Measurements from ENCODE around the gene AURKAIP1. TPM values are rescaled to one million over a fixed set of nuclear protein-coding genes. Genes with fewer than 3 reads are reported as not detected.

The AURKAIP1 gene
- total and polyA plus RNA-seq, 2 of the 13 experiments (the other 11 are each of a cell fraction or from before 2014, with no cell fraction given): 69.5 to 175 TPM

DNA sequence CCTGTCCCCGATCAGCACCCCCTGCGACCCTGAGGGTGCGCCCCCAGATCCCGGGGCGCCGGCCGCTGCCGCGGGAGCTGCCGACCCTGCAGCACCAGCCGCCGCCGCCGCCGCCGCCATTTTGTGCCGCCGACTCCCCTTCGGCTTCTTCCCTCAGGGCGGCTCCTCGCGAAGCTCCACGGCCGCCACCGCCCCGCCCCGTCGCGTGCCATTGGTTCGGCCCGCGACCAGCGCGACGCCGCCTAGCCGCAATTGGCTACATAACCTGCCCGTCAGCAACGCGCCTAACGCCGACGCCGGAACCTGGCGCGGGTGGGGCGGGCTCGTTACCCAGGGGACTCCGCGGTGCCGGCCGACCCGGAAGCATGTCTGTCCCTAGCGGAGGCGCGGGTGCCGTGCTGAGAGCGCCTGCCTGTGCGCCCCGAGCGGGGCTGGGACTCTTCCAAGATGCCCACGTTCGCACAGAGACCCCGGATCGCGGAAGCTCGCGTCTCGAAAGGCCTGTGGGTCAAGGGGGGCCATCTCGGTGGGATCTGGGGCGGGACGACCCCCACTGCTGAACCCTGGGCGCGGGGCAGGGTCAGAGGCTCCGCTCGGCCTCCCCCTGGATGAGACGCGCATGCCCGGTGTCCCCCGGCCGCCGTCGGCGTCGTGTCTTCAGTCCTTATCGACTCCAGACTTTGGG is 24.3 kb upstream of the AURKAIP1 start, which contains the start of gene CCNL2 (continued):
- TF ChIP-seq, protein P1, sequence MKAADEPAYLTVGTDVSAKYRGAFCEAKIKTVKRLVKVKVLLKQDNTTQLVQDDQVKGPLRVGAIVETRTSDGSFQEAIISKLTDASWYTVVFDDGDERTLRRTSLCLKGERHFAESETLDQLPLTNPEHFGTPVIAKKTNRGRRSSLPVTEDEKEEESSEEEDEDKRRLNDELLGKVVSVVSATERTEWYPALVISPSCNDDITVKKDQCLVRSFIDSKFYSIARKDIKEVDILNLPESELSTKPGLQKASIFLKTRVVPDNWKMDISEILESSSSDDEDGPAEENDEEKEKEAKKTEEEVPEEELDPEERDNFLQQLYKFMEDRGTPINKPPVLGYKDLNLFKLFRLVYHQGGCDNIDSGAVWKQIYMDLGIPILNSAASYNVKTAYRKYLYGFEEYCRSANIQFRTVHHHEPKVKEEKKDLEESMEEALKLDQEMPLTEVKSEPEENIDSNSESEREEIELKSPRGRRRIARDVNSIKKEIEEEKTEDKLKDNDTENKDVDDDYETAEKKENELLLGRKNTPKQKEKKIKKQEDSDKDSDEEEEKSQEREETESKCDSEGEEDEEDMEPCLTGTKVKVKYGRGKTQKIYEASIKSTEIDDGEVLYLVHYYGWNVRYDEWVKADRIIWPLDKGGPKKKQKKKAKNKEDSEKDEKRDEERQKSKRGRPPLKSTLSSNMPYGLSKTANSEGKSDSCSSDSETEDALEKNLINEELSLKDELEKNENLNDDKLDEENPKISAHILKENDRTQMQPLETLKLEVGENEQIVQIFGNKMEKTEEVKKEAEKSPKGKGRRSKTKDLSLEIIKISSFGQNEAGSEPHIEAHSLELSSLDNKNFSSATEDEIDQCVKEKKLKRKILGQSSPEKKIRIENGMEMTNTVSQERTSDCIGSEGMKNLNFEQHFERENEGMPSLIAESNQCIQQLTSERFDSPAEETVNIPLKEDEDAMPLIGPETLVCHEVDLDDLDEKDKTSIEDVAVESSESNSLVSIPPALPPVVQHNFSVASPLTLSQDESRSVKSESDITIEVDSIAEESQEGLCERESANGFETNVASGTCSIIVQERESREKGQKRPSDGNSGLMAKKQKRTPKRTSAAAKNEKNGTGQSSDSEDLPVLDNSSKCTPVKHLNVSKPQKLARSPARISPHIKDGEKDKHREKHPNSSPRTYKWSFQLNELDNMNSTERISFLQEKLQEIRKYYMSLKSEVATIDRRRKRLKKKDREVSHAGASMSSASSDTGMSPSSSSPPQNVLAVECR (CRISPR knock-in tag; IDR thresholded peaks at IDR 0.05; ENCODE audit: borderline replicate concordance): peak; percentile 99
- TF ChIP-seq MEIS2 (CRISPR knock-in tag; IDR thresholded peaks at IDR 0.05): peak; percentile 50; the same call in 1 of the 2 replicates
- no peak for TF ChIP-seq NR1H2 (CRISPR knock-in tag; IDR thresholded peaks at IDR 0.05; ENCODE audit: borderline replicate concordance, low read depth)
- TF ChIP-seq, protein P2, sequence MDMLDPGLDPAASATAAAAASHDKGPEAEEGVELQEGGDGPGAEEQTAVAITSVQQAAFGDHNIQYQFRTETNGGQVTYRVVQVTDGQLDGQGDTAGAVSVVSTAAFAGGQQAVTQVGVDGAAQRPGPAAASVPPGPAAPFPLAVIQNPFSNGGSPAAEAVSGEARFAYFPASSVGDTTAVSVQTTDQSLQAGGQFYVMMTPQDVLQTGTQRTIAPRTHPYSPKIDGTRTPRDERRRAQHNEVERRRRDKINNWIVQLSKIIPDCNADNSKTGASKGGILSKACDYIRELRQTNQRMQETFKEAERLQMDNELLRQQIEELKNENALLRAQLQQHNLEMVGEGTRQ (IDR thresholded peaks at IDR 0.05; ENCODE audit: low read depth, low read length): no peak
- TF ChIP-seq, protein P2 (CRISPR knock-in tag; IDR thresholded peaks at IDR 0.05; ENCODE audit: borderline replicate concordance): no peak
- TF ChIP-seq U2AF2 (IDR thresholded peaks at IDR 0.05; ENCODE audit: low read depth, low read length): no peak
- TF ChIP-seq, protein P3, sequence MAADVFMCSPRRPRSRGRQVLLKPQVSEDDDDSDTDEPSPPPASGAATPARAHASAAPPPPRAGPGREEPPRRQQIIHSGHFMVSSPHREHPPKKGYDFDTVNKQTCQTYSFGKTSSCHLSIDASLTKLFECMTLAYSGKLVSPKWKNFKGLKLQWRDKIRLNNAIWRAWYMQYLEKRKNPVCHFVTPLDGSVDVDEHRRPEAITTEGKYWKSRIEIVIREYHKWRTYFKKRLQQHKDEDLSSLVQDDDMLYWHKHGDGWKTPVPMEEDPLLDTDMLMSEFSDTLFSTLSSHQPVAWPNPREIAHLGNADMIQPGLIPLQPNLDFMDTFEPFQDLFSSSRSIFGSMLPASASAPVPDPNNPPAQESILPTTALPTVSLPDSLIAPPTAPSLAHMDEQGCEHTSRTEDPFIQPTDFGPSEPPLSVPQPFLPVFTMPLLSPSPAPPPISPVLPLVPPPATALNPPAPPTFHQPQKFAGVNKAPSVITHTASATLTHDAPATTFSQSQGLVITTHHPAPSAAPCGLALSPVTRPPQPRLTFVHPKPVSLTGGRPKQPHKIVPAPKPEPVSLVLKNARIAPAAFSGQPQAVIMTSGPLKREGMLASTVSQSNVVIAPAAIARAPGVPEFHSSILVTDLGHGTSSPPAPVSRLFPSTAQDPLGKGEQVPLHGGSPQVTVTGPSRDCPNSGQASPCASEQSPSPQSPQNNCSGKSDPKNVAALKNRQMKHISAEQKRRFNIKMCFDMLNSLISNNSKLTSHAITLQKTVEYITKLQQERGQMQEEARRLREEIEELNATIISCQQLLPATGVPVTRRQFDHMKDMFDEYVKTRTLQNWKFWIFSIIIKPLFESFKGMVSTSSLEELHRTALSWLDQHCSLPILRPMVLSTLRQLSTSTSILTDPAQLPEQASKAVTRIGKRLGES (CRISPR knock-in tag; IDR thresholded peaks at IDR 0.05; ENCODE audit: borderline replicate concordance): no peak
- TF ChIP-seq ZMYM4 (CRISPR knock-in tag; IDR thresholded peaks at IDR 0.05): peak; percentile 66
- no peak for TF ChIP-seq RNF2 (conservative IDR thresholded peaks at IDR 0.05; ENCODE audit: low read depth)
- TF ChIP-seq KDM6A (CRISPR knock-in tag; IDR thresholded peaks at IDR 0.05; ENCODE audit: low read depth): no peak
- TF ChIP-seq EZH2 (conservative IDR thresholded peaks at IDR 0.05; ENCODE audit: low read depth, low read length): no peak
- peak; percentile 87; the same call in 1 of the 2 replicates for TF ChIP-seq ERF (CRISPR knock-in tag; IDR thresholded peaks at IDR 0.05)
- TF ChIP-seq SRF (IDR thresholded peaks at IDR 0.05; ENCODE audit: low read depth, low read length): peak; percentile 4; the same call in 1 of the 2 replicates
- TF ChIP-seq, protein P4, sequence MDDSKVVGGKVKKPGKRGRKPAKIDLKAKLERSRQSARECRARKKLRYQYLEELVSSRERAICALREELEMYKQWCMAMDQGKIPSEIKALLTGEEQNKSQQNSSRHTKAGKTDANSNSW (CRISPR knock-in tag; IDR thresholded peaks at IDR 0.05; ENCODE audit: borderline replicate concordance): no peak; the same call in 1 of the 2 replicates
- no peak for TF ChIP-seq KAT2B (IDR thresholded peaks at IDR 0.05; ENCODE audit: borderline replicate concordance, low read depth, low read length)
- peak; percentile 19; the same call in 1 of the 2 replicates for TF ChIP-seq ZNF337 (CRISPR knock-in tag; IDR thresholded peaks at IDR 0.05; ENCODE audit: borderline replicate concordance, low read depth)
- peak; percentile 77 for TF ChIP-seq KMT2A (CRISPR knock-in tag; IDR thresholded peaks at IDR 0.05)
- peak; percentile 50; the same call in 1 of the 2 replicates for TF ChIP-seq TARDBP (CRISPR knock-in tag; IDR thresholded peaks at IDR 0.05)
- TF ChIP-seq ZNF3 (CRISPR knock-in tag; IDR thresholded peaks at IDR 0.05): no peak
- TF ChIP-seq NFE2L1 (CRISPR knock-in tag; IDR thresholded peaks at IDR 0.05; ENCODE audit: borderline replicate concordance): no peak
